Gastrocnemius medialis (tissue), 4 donors: Measurements from ENCODE around the gene SHKBP1.

Source experiments
- POLR2A ChIP-seq, 2 donors: fragments of 450-650 bp; IDR thresholded peaks; one replicate each; pipeline ENCODE4 v1.6.1; 2017; ENCODE audit warnings: antibody characterized with exemption in 2 of 2, mild to moderate bottlenecking in 2 of 2, moderate library complexity in 2 of 2
- TF ChIP-seq, protein P1 (sequence below), 5 experiments: fragments of 450-650 bp in 3 of 5; fragments of 200-600 bp in 2 of 5; sonication (generic) in 2 of 5; IDR thresholded peaks in 4 of 5; conservative IDR thresholded peaks in 1 of 5; 1 replicate in 4 of 5; 2 replicates in 1 of 5; pipeline ENCODE4 v1.5.1; 2016 to 2019; ENCODE audit warnings: antibody characterized with exemption in 5 of 5, mild to moderate bottlenecking in 3 of 5, moderate library complexity in 3 of 5

DNA sequence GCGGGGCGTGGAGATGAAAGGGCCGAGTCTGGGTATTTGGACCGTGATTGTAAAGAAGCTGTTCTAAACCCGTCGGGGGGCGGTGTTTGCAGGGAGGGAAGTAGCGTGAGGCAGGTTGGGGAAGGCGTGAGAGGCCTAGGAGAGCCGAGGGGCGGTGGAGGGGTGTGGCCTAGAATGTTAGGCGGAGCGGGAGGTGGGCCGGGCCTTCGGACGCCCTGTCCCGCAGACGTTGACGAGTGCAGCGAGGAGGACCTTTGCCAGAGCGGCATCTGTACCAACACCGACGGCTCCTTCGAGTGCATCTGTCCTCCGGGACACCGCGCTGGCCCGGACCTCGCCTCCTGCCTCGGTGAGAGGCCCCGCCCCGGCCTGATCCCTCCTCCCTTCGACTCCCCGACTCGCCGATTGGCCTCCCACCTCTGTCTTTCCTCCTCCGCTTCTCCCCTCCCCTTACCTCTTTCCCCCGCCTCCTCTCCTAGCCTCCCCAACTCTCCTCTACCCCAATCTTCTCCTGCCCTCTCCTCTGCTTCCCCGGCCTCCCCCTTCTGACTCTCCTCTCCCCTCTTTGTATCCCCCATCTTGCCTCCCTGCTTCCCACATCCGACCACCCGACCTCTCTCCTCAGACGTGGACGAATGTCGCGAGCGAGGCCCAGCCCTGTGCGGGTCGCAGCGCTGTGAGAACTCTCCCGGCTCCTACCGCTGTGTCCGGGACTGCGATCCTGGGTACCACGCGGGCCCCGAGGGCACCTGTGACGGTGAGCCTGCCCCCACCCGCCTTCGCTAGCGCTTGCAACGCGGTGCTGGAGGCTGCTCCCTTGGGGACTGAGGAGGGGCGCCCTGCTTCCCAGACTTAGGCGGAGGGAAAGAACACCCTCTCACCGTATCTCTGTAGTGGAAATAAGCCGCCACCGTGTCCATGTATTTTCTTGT lies 37.3 kb downstream of the SHKBP1 start:
- TF ChIP-seq, protein P1, sequence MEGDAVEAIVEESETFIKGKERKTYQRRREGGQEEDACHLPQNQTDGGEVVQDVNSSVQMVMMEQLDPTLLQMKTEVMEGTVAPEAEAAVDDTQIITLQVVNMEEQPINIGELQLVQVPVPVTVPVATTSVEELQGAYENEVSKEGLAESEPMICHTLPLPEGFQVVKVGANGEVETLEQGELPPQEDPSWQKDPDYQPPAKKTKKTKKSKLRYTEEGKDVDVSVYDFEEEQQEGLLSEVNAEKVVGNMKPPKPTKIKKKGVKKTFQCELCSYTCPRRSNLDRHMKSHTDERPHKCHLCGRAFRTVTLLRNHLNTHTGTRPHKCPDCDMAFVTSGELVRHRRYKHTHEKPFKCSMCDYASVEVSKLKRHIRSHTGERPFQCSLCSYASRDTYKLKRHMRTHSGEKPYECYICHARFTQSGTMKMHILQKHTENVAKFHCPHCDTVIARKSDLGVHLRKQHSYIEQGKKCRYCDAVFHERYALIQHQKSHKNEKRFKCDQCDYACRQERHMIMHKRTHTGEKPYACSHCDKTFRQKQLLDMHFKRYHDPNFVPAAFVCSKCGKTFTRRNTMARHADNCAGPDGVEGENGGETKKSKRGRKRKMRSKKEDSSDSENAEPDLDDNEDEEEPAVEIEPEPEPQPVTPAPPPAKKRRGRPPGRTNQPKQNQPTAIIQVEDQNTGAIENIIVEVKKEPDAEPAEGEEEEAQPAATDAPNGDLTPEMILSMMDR (IDR thresholded peaks at IDR 0.05 in 4 of 5, conservative IDR thresholded peaks at IDR 0.05 in 1 of 5) = no peak
- TF ChIP-seq POLR2A (IDR thresholded peaks at IDR 0.05) = no peak
